ENCODE results near the gene BMAL1.

- TF ChIP-seq CTCF (IDR thresholded peaks at IDR 0.05), result no peak
- no peak for TF ChIP-seq EZH2 (IDR thresholded peaks at IDR 0.05)
- no peak for TF ChIP-seq EZH2phosphoT487 (IDR thresholded peaks at IDR 0.05)
These were observed 10.9 kb downstream of the BMAL1 start for GRCh38 chr11:13288375-13289029.

Measured in neural progenitor cell (in vitro differentiated cells).